Spleen (tissue), 11 donors: ENCODE results near the gene VPS8. TPM values are rescaled to one million over a fixed set of nuclear protein-coding genes. Genes with fewer than 3 reads are reported as not detected.

Experiments
- DNase-seq: peaks from one replicate; pipeline ENCODE4 v3.0.0-alpha.2; 2020
- H3K27ac ChIP-seq, 8 donors: fragments of 200-600 bp; sonication (generic) in 7 of 8; 1 replicate in 4 of 8; 2 replicates in 4 of 8; pipeline versions ENCODE4 v1.5.0 to v1.8.0; 2016 to 2021; ENCODE audit warnings: inconsistent platforms in 4 of 8, mild to moderate bottlenecking in 4 of 8, moderate library complexity in 1 of 8
- H3K27me3 ChIP-seq, 7 donors: fragments of 200-600 bp; sonication (generic) in 6 of 7; replicated peaks in 1 of 7; 1 replicate in 4 of 7; 2 replicates in 3 of 7; pipeline versions ENCODE4 v1.5.0 to v1.8.0; 2016 to 2021; ENCODE audit warnings: inconsistent platforms in 3 of 7, mild to moderate bottlenecking in 1 of 7
- H3K36me3 ChIP-seq, 6 donors: fragments of 200-600 bp; sonication (generic) in 5 of 6; 1 replicate in 4 of 6; 2 replicates in 2 of 6; pipeline versions ENCODE4 v1.5.0 to v1.8.0; 2016 to 2021; ENCODE audit warnings: inconsistent platforms in 2 of 6
- H3K4me1 ChIP-seq, 6 donors: fragments of 200-600 bp; sonication (generic) in 5 of 6; 1 replicate in 3 of 6; 2 replicates in 3 of 6; pipeline versions ENCODE4 v1.5.0 to v1.8.0; 2016 to 2021; ENCODE audit warnings: inconsistent platforms in 3 of 6
- H3K4me3 ChIP-seq, 8 donors: fragments of 200-600 bp; sonication (generic) in 7 of 8; 1 replicate in 4 of 8; 2 replicates in 4 of 8; pipeline versions ENCODE4 v1.5.0 to v1.8.0; 2016 to 2021; ENCODE audit warnings: inconsistent platforms in 4 of 8, mild to moderate bottlenecking in 4 of 8, moderate library complexity in 2 of 8
- H3K9me3 ChIP-seq, 8 donors: fragments of 200-600 bp; sonication (generic) in 7 of 8; 1 replicate in 4 of 8; 2 replicates in 4 of 8; pipeline versions ENCODE4 v1.5.0 to v1.8.0; 2016 to 2021; ENCODE audit warnings: inconsistent platforms in 4 of 8
- POLR2A ChIP-seq, 3 donors: fragments of 450-650 bp; IDR thresholded peaks; one replicate each; pipeline ENCODE4 v1.5.1; 2017; ENCODE audit warnings: antibody characterized with exemption in 3 of 3, mild to moderate bottlenecking in 1 of 3
- POLR2AphosphoS5 ChIP-seq, 3 donors: sonication (generic); formaldehyde crosslinking; IDR thresholded peaks; one replicate each; pipeline ENCODE4 v1.5.1; 2017; ENCODE audit warnings: antibody characterized with exemption in 3 of 3
- WGBS, 5 donors: extraction: QIAGEN DNeasy Blood & Tissue Kit in 3 of 5; methylation state at CpG; one replicate each; pipeline versions ENCODE4 v1.1.5 to v1.1.7; 2013 to 2018; 5-methylcytosine and 5-hydroxymethylcytosine counted together
- intact Hi-C: fragments of 100-400 bp; cut with DNase I; formaldehyde crosslinking; loops from one replicate; pipeline ENCODE4 v1.15.0; 2023; ENCODE audit warnings: low total_unique reads
- polyA plus RNA-seq, 3 donors: library from polyadenylated mRNA; stranded (reverse); fragments of 200-250 nt; gene quantifications; one replicate each; pipeline ENCODE4 v1.2.1, GENCODE V29; 2013
- total RNA-seq, 7 donors: library from RNA; depleted of rRNA in 3 of 7; stranded (reverse); fragments of >200 nt in 3 of 7; fragmentation: NEBNext Ultra II Directional in 4 of 7; extraction: Animal tissue kit (Norgen Biotek cat#: 25700) in 4 of 7; gene quantifications; one replicate each; pipeline versions ENCODE4 v1.1.0 to v1.2.1, GENCODE V29; 2016 to 2021
- TF ChIP-seq, protein P1 (sequence below), 11 experiments: fragments of 200-600 bp in 7 of 11; fragments of 450-650 bp in 4 of 11; sonication (generic) in 4 of 11; IDR thresholded peaks in 8 of 11; conservative IDR thresholded peaks in 3 of 11; 1 replicate in 7 of 11; 2 replicates in 4 of 11; pipeline versions ENCODE4 v1.4.0 to v1.8.0; 2016 to 2021; ENCODE audit warnings: antibody characterized with exemption in 11 of 11, inconsistent platforms in 4 of 11, mild to moderate bottlenecking in 1 of 11
- donor health status: healthy with polysubstance abuse.
- donor health status: DM: no; HTN: no; CAD: no; lungs with moderate emphysema.
- donor health status: DM: no; HTN: no; CAD: no.
- donor health status: Bipolar disorder and iron deficiency.
- donor health status: healthy.
- donor health status: DM: no; HTN: no; CAD: no.
- donor health status: DM: yes; HTN: yes; CAD: no.

Gene VPS8
- total and polyA plus RNA-seq, 10 donors: 9.1 to 169 (median 97.5) TPM

DNA sequence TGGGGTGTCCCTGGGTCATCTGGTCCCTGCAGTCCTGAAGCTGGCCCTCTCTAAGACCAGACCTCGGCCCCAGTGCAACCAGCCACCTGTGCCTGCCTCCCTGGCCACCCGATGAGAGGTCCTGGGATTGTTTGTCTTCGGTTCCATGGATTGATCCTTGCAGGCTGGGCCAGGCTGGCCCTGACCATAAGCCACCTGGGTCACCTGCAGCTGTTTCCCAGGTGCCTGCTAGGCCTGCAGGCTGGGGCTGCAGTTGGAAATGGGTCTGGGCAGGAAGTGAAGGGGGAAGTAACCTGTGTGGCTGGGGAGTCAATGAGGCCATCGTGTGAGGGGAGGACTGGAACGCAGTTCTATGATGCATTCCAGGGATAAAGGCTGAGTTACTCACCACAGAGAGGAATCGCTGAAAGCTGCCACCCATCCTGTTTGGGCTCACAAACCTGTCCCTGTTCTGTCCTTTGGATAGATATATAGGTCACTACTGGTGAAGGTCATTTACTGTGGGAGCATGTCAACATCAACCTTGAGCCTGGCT lies 30.9 kb upstream of the VPS8 start:
- WGBS, 5 donors: 68 to 75% (median 69%) methylated on average over 4 to 6 of the region's 6 CpGs
- Histone ChIP-seq H3K9me3 (no peaks in the 10 kb centered on the region), H3K27ac (no peak overlapping the region), H3K4me1 (peaks cover 0 to 21% (median 17%) of the 10 kb centered on the region in 6 donors), H3K4me3 (no peak overlapping the region), H3K27me3 (peaks cover 0 to 33% (median 7%) of the 10 kb centered on the region in 7 donors), H3K36me3 (no peaks in the 10 kb centered on the region)
- intact Hi-C loops: no loop called here
- DNase-seq: peak; percentile 60
- TF ChIP-seq, protein P1, sequence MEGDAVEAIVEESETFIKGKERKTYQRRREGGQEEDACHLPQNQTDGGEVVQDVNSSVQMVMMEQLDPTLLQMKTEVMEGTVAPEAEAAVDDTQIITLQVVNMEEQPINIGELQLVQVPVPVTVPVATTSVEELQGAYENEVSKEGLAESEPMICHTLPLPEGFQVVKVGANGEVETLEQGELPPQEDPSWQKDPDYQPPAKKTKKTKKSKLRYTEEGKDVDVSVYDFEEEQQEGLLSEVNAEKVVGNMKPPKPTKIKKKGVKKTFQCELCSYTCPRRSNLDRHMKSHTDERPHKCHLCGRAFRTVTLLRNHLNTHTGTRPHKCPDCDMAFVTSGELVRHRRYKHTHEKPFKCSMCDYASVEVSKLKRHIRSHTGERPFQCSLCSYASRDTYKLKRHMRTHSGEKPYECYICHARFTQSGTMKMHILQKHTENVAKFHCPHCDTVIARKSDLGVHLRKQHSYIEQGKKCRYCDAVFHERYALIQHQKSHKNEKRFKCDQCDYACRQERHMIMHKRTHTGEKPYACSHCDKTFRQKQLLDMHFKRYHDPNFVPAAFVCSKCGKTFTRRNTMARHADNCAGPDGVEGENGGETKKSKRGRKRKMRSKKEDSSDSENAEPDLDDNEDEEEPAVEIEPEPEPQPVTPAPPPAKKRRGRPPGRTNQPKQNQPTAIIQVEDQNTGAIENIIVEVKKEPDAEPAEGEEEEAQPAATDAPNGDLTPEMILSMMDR (IDR thresholded peaks at IDR 0.05 in 8 of 11, conservative IDR thresholded peaks at IDR 0.05 in 3 of 11): no peak
- no peak for TF ChIP-seq POLR2A (IDR thresholded peaks at IDR 0.05)
- no peak for TF ChIP-seq POLR2AphosphoS5 (IDR thresholded peaks at IDR 0.05)

DNA sequence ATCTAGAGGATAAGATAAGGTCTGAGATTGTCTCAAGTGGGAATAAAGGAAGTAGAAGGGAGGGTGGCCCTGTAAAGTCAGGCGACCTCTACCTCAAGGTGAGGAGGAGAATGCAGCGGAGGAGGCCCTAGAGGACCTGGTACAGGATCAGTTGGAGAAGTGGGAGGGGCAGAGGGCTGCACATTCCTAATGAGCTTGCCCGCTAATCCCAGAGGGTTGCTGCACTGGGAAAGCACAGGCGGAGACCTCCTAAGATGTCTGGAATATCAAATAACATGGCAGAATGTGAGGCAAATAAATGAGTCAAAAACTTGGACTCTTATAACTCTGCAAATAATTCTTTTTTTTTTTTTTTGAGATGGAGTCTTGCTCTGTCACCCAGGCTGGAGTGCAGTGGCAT lies 30.2 kb upstream of the VPS8 start:
- no peak overlapping the region for H3K4me3 ChIP-seq
- intact Hi-C loops: no loop called here
- no peak overlapping the region for H3K27ac ChIP-seq
- no peaks in the 10 kb centered on the region for H3K9me3 ChIP-seq
- peaks cover 0 to 28% (median 24%) of the 10 kb centered on the region in 6 donors for H3K4me1 ChIP-seq
- peaks cover 0 to 35% (median 7%) of the 10 kb centered on the region in 7 donors for H3K27me3 ChIP-seq
- peak; percentile 13 for DNase-seq
- no peaks in the 10 kb centered on the region for H3K36me3 ChIP-seq
- WGBS, 5 donors: 76 to 93% (median 82%) methylated on average over 4 of the region's 4 CpGs
- TF ChIP-seq POLR2A (IDR thresholded peaks at IDR 0.05) (no peak), POLR2AphosphoS5 (IDR thresholded peaks at IDR 0.05) (no peak)
- TF ChIP-seq, protein P1 (IDR thresholded peaks at IDR 0.05 in 8 of 11, conservative IDR thresholded peaks at IDR 0.05 in 3 of 11): no peak

DNA sequence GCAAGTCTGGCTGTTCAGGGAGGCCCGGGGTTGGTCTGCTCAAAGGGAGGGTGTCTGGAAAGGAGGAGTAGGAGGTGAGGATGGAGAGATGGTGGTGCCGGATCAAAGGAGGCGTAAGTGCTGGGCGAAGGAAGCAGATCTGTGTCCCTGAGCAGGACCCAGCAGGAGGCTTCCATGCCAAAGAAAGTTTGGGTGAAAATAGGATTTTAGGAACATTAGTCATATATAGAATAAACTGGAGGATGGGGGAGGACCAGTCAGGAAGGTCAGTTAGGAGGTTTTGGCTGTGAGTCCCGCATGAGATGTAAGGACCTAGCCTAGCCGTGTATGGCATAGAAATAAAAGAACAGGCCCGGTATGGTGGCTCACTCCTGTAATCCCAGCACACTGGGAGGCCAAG lies 28.6 kb upstream of the VPS8 start:
- Histone ChIP-seq H3K9me3 (no peaks in the 10 kb centered on the region), H3K4me3 (no peak overlapping the region), H3K4me1 (peaks cover 0 to 28% (median 21%) of the 10 kb centered on the region in 6 donors), H3K27me3 (peaks cover 0 to 30% (median 3%) of the 10 kb centered on the region in 7 donors), H3K27ac (no peak overlapping the region), H3K36me3 (no peaks in the 10 kb centered on the region)
- no peak for DNase-seq
- 92 to 97% (median 93%) methylated on average over 7 of the region's 7 CpGs for WGBS, 5 donors
- intact Hi-C loops: no loop called here
- TF ChIP-seq, protein P1 (IDR thresholded peaks at IDR 0.05 in 8 of 11, conservative IDR thresholded peaks at IDR 0.05 in 3 of 11): no peak
- TF ChIP-seq POLR2A (IDR thresholded peaks at IDR 0.05) (no peak), POLR2AphosphoS5 (IDR thresholded peaks at IDR 0.05) (no peak)

DNA sequence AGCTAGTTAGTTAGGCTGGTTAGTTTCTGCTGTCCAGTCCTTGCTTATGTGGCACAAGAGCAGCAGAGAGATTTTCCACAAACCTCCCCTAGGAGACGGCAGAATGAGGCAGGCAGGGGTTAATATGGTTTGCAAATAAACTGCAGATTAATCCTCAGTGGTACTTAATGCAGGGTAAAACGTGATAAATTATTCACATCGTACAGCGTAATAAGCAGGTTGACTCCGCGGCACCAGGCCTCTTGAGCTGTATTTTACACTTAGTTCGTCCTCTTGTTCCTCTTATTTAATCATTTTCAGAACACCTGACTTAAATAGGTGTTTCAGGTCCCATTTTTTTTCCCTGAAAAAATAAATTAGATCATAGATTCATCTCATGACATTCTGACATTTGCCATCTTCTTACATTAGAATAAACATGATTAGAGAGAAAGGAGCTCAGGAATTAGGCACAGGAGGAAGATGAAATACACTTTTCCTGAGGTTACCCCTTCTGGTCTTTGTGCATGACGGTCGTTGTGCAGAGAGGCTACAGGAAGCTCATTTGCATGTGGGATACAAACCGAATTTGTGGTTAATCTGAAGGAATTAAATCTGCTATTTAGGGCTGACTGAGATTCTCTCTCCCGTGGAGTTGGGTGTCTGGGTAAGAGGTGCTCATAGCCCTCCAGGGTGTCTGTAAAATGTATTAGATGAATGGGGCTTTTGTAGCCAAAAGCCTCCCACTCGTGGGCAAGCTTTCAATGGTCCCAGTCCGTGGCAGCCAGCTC lies 27.1 kb upstream of the VPS8 start:
- 34 to 49% (median 45%) methylated on average over 13 of the region's 13 CpGs for WGBS, 5 donors
- H3K27ac ChIP-seq: no peak overlapping the region
- no peak overlapping the region for H3K4me3 ChIP-seq
- peaks cover 0 to 15% (median 0%) of the 10 kb centered on the region in 7 donors for H3K27me3 ChIP-seq
- TF ChIP-seq POLR2AphosphoS5 (IDR thresholded peaks at IDR 0.05): no peak
- no peak for TF ChIP-seq POLR2A (IDR thresholded peaks at IDR 0.05)
- TF ChIP-seq, protein P1 (IDR thresholded peaks at IDR 0.05 in 8 of 11, conservative IDR thresholded peaks at IDR 0.05 in 3 of 11): no peak
- no peaks in the 10 kb centered on the region for H3K9me3 ChIP-seq
- intact Hi-C loops: no loop called here
- H3K36me3 ChIP-seq: no peaks in the 10 kb centered on the region
- DNase-seq: peak; percentile 33
- H3K4me1 ChIP-seq: peaks cover 0 to 28% (median 21%) of the 10 kb centered on the region in 6 donors
